Stimulated activated CD4-positive, alpha-beta T cell treated with anti-CD3 and anti-CD28 coated beads, Interleukin-4, amount 100 ng/mL, for 1 hour (primary cell): ENCODE results near the gene EIF4B.
"Not testable (repeated sequence)": the region's sequence is repeated elsewhere in the genome, so short reads cannot be mapped to it uniquely, and the experiment has no call there.

Experiments used
- DNase-seq: peaks from one replicate; pipeline ENCODE4 v3.0.0-alpha.2; 2020

Gene EIF4B

GRCh38 chr12:53004582-53004981 is 1.7 kb upstream of the EIF4B start:
- no peak for DNase-seq

DNA sequence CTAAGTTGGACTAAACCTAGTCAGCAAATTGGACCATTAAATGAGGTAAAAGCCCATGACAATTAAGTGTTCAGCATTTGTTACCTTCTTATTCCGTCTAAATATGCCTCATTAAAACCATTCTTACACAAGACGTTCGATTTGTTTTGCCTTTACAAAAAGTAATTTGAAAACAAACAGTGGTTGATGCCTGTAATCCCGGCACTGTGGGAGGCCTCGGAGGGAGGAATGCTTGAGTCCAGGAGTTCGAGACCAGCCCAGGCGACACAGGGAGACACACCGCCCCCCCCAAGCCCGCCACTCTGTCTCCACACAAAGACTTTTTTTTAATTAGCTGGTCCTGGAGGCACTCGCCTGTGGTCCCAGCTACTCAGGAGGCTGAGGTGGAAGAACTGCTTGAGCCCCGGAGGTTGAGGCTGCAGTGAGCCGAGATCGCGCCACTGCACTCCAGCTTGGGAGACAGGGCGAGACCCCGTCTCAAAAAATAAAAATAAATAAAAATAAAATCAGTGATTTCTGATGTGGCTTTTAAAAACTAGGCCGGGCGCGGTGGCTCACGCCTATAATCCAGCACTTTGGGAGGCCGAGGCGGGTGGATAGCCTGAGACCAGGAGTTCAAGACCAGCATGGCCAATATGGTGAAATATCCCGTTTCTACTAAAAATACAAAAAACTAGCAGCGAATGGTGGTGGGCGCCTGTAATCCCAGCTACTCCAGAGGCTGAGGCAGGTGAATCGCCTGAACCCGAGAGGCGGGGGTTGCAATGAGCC is 856 bp upstream of the EIF4B start:
- peak; percentile 4 for DNase-seq

- DNase-seq = peak; percentile 87
These were observed 604 bp downstream of the EIF4B start for GRCh38 chr12:53006810-53007309.

DNA sequence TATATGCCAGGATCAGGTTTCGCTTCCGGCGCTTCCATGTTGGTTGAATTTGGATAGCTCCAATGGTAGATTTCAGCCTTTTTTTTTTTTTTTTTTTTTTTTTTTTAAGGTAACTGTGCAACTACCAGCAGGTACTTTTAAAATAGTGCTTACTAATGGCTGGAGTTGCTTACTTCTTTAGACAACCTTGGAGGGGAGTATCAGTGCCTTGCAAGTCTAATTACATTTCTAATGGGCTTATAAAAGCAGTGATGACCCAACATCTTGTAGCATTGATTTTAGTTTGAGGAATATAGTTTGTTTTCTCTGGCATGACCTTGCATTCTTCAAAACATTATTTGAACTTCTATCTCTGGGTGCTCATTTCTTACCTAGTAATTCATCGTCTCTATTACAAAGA is 1.1 kb downstream of the EIF4B start:
- no peak for DNase-seq

- not testable (repeated sequence) for DNase-seq
These were observed 2.5 kb downstream of the EIF4B start for GRCh38 chr12:53008760-53009159.

- no peak for DNase-seq
These were observed 4.7 kb downstream of the EIF4B start for GRCh38 chr12:53010955-53011354.

DNA sequence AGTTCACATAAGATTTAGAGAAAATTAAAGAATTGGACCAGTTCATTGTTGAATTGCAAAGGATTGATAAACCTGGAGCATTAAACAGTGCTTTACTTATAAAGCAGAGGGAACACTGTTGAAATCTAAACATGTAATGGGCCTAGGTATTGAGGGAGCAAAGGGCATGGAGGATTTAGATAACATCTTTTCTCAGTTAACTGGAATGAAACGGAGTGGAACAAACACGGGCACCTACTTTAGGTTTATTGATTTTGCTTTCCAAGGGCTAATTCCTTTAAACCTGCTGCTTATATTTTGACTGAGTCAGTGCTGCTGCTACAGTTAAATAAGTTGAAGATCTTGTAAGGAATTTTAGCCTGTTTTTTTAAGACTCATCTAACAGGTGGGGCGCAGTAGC is 5.6 kb downstream of the EIF4B start:
- no peak for DNase-seq

- no peak for DNase-seq
These were observed 6.7 kb downstream of the EIF4B start for GRCh38 chr12:53012928-53013327.

GRCh38 chr12:53014709-53015108 is 8.5 kb downstream of the EIF4B start:
- DNase-seq = no peak

DNA sequence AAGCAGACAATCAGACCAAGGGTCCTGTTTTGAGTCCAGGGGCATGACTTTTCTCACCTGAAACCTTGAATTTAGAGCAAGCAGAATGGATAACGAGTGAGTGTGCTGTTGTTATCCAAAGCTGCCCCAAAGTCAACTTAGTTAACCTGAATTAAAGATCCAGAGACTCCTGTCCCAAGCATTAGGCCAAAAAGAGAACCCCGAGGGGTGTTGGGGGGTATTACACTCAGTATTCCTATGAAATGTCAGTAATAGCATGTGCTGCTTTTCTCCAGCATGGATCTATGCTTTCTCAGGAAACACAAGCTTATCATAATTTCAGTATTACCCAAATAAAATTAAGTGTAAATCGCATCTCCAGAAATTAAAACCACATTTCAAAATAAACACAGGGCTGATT is 19.0 kb downstream of the EIF4B start:
- no peak for DNase-seq

DNA sequence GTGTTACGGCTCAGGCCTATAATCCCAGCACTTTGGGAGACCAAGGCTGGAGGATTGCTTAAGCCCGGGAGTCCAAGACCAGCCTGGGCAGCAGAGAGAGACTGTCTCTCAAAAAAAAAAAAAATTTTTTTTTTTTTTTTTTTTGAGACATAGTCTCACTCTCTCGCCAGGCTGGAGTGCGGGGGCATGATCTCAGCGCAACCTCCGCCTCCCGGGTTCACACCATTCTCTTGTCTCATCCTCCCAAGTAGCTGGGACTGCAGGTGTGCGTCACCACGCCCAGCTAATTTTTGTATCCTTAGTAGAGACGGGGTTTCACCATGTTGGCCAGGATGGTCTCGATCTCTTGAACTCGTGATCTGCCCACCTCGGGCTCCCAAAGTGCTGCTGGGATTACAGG is 20.8 kb downstream of the EIF4B start:
- DNase-seq = not testable (repeated sequence)

DNA sequence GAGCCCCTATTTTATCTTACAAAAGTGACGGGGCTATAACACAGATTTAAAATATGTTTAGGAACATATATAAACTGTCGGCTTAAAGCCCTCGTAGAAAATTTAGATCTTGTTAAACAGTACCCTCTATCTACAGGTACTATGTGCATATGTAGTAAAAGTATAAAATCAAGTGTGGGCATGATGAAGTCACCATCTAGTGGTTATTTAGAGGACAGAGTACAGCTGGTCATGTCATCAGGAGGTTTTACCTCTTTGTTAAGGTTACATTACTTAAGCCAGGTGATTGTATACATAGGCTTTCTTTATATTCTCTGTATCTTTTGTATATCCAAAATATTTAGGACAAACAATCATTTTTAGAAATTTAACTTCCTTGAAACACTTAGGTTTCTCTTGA is 25.4 kb downstream of the EIF4B start:
- no peak for DNase-seq

DNA sequence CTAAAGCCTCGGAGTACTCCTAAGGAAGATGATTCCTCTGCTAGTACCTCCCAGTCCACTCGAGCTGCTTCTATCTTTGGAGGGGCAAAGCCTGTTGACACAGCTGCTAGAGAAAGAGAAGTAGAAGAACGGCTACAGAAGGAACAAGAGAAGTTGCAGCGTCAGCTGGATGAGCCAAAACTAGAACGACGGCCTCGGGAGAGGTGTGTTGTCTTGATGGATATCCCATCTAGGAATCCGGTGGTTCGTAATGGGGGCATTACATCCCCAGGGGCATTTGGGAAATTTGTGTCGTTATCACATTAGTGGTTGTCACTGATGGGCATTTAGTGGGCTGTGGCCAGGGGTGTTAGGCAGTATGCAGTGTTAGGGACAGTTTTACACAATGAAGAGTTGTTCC is 27.6 kb downstream of the EIF4B start:
- DNase-seq = not testable (repeated sequence)

GRCh38 chr12:53034459-53034858 is 28.2 kb downstream of the EIF4B start:
- DNase-seq = no peak

DNA sequence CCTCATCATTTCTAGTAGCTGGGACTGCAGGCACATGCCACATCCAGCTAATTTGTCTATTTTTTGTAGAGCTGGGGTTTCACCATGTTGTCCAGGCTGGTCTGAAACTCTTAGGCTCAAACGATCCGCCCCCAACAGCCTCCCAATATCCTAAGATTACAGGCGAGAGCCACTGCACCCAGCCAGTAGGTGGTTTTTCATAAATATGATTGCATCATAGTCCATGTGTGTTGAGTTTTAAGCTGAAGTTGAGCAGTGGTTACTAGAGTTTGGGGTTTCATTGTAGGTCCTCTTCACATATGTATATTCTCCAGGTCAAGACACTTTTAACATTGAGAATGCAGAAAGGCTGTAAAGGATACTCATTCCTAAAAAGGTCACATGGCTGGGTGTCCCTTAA is 30.5 kb downstream of the EIF4B start:
- no peak for DNase-seq

DNA sequence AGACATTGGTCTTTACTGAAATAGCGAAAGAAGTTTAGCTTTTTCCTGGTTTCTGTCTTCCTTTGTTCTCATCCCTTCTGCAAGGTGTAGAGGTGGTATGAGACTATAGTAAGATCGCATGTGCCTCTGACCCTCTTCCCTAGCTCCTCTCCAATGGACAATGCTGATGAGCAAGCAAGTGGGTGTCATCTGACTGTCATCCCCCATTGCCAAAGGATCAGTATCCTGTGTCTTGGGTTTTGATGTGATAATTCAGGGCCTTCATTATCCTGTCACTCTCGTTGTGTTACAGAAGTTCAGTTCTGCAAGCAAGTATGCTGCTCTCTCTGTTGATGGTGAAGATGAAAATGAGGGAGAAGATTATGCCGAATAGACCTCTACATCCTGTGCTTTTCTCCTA is 33.6 kb downstream of the EIF4B start:
- DNase-seq = no peak

DNA sequence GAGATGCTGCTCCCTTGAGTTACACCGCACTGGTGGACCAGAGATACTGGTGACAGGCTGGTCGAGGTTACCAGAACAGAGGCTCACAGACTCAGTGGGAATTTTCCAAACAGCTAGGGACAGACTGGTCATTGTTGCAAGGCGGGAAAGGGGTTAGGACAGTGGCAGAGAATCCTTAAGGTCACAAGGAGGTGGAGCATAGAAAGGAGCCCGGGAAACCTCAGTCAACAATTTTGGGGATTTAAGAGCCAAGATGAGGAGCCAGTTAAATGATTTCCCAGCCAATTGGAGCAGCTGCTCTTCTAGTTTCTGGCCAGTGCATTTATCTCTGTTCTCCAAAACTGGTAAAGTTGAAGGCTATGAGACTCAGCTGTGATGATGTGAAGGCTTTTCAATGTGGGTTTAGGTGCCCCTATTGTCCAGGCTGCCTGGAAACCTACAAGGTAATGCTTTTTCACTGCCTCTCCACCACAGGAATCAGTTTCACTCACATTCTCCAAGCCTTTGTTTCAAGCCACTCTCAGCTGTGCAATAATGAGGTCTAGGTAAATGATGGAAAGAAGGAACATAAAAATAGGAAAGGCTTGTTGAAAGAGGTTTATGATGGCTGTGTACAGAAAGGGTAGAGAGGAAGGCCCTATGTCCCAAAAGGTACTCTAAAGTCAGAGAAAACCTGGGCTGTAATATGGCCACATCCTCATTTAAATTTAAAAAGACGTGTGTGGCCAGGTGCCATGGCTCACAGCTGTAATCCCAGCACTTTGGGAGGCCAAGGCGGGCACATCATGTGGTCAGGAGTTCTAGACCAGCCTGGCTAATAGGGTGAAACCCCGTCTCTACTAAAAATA is 36.6 kb downstream of the EIF4B start:
- DNase-seq = no peak

GRCh38 chr12:53044052-53044581 is 37.9 kb downstream of the EIF4B start:
- DNase-seq = no peak

- DNase-seq = no peak
These were observed 38.8 kb downstream of the EIF4B start for GRCh38 chr12:53044896-53045695.

GRCh38 chr12:53045696-53046045 is 39.4 kb downstream of the EIF4B start:
- DNase-seq = no peak

DNA sequence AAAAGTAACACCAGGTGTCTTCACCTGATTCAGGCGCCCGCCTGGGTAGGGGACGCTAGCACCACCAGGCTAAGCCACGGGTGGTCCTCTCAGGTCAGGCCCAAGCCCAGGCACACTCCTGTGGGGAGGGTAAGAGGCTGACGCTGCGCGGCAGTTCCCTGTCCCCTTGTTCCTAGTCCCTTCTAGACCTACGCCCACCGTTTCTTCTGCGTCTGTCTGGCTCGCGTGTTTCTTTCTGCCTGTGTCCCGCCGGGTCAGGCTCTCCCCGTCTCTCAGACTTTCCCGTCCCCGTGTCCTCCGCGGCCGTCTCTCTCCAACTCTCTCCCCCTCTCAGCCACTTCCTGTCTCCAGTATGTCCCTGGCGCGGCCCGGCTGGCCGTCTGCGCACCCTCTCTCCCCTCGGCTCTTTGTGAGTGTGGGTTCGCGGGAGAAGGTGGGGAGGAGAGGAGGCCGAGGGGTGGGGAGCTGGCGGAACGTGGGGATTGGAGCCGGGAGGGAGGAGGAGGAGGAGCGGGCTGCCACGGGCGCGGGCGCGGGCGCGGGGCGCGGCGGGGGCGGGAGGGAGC is 40.5 kb downstream of the EIF4B start:
- DNase-seq = peak; percentile 37

- peak; percentile 70 for DNase-seq
These were observed 41.2 kb downstream of the EIF4B start for GRCh38 chr12:53047221-53048032.
